ENCODE data around the gene ADIPOR2.

ADIPOR2 gene

GRCh38 chr12:1835211-1836131, 144.6 kb downstream of the ADIPOR2 start:
- no peak for TF ChIP-seq CTCF (IDR thresholded peaks at IDR 0.05; ENCODE audit: low read length, missing control alignments)
- DNase-seq (ENCODE audit: low read depth) = no peak
- no peak overlapping the region for H3K4me3 ChIP-seq (replicated peaks; ENCODE audit: low read depth, low read length)

GRCh38 chr12:1836241-1836803, 145.5 kb downstream of the ADIPOR2 start:
- no peak for DNase-seq (ENCODE audit: low read depth)
- no peak for TF ChIP-seq CTCF (IDR thresholded peaks at IDR 0.05; ENCODE audit: low read length, missing control alignments)
- H3K4me3 ChIP-seq (replicated peaks; ENCODE audit: low read depth, low read length) = no peak overlapping the region

- no peak for TF ChIP-seq CTCF (IDR thresholded peaks at IDR 0.05; ENCODE audit: low read length, missing control alignments)
- H3K4me3 ChIP-seq (replicated peaks; ENCODE audit: low read depth, low read length) = no peak overlapping the region
- DNase-seq (ENCODE audit: low read depth) = no peak
Observed at GRCh38 chr12:1836854-1837421, 146.1 kb downstream of the ADIPOR2 start.

- no peak for TF ChIP-seq CTCF (IDR thresholded peaks at IDR 0.05; ENCODE audit: low read length, missing control alignments)
- no peak overlapping the region for H3K4me3 ChIP-seq (replicated peaks; ENCODE audit: low read depth, low read length)
- DNase-seq (ENCODE audit: low read depth) = peak; percentile 13
Observed at GRCh38 chr12:1837541-1838204, 146.8 kb downstream of the ADIPOR2 start.
